ENCODE results near the gene RASL10B. TPM values are rescaled to one million over a fixed set of nuclear protein-coding genes. Genes with fewer than 3 reads are reported as not detected.

Gene RASL10B
- total RNA-seq, 4 donors from 2014 or later, result 4.7 to 13.8 (median 10.0) TPM

- intact Hi-C loops (cut with DNase I; ENCODE audit: low total_unique reads), result no loop called here
- no peak overlapping the region for H3K27ac ChIP-seq
- DNase-seq (no peak), ATAC-seq (no peak)
- TF ChIP-seq POLR2A (IDR thresholded peaks at IDR 0.05) (no peak), CTCF (IDR thresholded peaks at IDR 0.05 in 4 of 5, conservative IDR thresholded peaks at IDR 0.05 in 1 of 5) (no peak)
- H3K4me1 ChIP-seq, result peaks cover 5 to 6% of the 10 kb centered on the region in 2 donors
- no peaks in the 10 kb centered on the region for H3K36me3 ChIP-seq
- in situ Hi-C loops (cut with MboI; ENCODE audit: low sequenced_read_pairs in 4 of 4), result no loop called here
- H3K27me3 ChIP-seq, result peaks cover 0 to 12% (median 0%) of the 10 kb centered on the region in 3 donors
- no peaks in the 10 kb centered on the region for H3K9me3 ChIP-seq
- no peak overlapping the region for H3K4me3 ChIP-seq
Observed at GRCh38 chr17:35780950-35781349, 49.5 kb downstream of the RASL10B start.

GRCh38 chr17:35784895-35785294, 53.5 kb downstream of the RASL10B start:
- in situ Hi-C loops (cut with MboI; ENCODE audit: low sequenced_read_pairs in 4 of 4), result no loop called here
- Histone ChIP-seq H3K36me3 (no peaks in the 10 kb centered on the region), H3K4me3 (no peak overlapping the region), H3K27me3 (peaks cover 0 to 9% (median 0%) of the 10 kb centered on the region in 3 donors), H3K4me1 (peaks cover 6 to 7% of the 10 kb centered on the region in 2 donors), H3K9me3 (no peaks in the 10 kb centered on the region), H3K27ac (no peak overlapping the region)
- DNase-seq, result no peak
- ATAC-seq, result no peak
- no peak for TF ChIP-seq CTCF (IDR thresholded peaks at IDR 0.05 in 4 of 5, conservative IDR thresholded peaks at IDR 0.05 in 1 of 5)
- TF ChIP-seq POLR2A (IDR thresholded peaks at IDR 0.05), result no peak
- intact Hi-C loops (cut with DNase I; ENCODE audit: low total_unique reads), result no loop called here

GRCh38 chr17:35786941-35787432, 55.5 kb downstream of the RASL10B start:
- Histone ChIP-seq H3K4me1 (peaks cover 6 to 7% of the 10 kb centered on the region in 2 donors), H3K9me3 (no peaks in the 10 kb centered on the region), H3K27ac (no peak overlapping the region), H3K4me3 (no peak overlapping the region), H3K27me3 (peaks cover 0 to 8% (median 0%) of the 10 kb centered on the region in 3 donors), H3K36me3 (no peaks in the 10 kb centered on the region)
- in situ Hi-C loops (cut with MboI; ENCODE audit: low sequenced_read_pairs in 4 of 4) (no loop called here), intact Hi-C loops (cut with DNase I; ENCODE audit: low total_unique reads) (no loop called here)
- ATAC-seq (no peak), DNase-seq (no peak)
- TF ChIP-seq CTCF (IDR thresholded peaks at IDR 0.05 in 4 of 5, conservative IDR thresholded peaks at IDR 0.05 in 1 of 5), result no peak
- TF ChIP-seq POLR2A (IDR thresholded peaks at IDR 0.05), result no peak

- in situ Hi-C loops (cut with MboI; ENCODE audit: low sequenced_read_pairs in 4 of 4) (no loop called here), intact Hi-C loops (cut with DNase I; ENCODE audit: low total_unique reads) (no loop called here)
- ATAC-seq (peak; percentile 69 to 81), DNase-seq (no peak)
- H3K9me3 ChIP-seq, result no peaks in the 10 kb centered on the region
- TF ChIP-seq POLR2A (IDR thresholded peaks at IDR 0.05), result no peak
- no peak for TF ChIP-seq CTCF (IDR thresholded peaks at IDR 0.05 in 4 of 5, conservative IDR thresholded peaks at IDR 0.05 in 1 of 5)
- H3K36me3 ChIP-seq, result no peaks in the 10 kb centered on the region
- peak overlapping the region in 1 of 4 donors; percentile 26 for H3K27ac ChIP-seq
- H3K4me1 ChIP-seq, result peaks cover 1 to 2% of the 10 kb centered on the region in 2 donors
- H3K4me3 ChIP-seq, result no peak overlapping the region
- H3K27me3 ChIP-seq, result peaks cover 2 to 15% (median 10%) of the 10 kb centered on the region in 3 donors
Observed at GRCh38 chr17:35788477-35789368, 57.3 kb downstream of the RASL10B start.

All from gastrocnemius medialis (tissue), 4 donors.